HG03103 (cell line): ENCODE data around the gene ABHD12B.

Experiments
- ATAC-seq: cut with Tn5 transposase; IDR thresholded peaks from one replicate; pipeline ENCODE4 v1.9.1; 2021; ENCODE audit warnings: low read depth; ENCODE audit not compliant: unreplicated experiment

ABHD12B gene

DNA sequence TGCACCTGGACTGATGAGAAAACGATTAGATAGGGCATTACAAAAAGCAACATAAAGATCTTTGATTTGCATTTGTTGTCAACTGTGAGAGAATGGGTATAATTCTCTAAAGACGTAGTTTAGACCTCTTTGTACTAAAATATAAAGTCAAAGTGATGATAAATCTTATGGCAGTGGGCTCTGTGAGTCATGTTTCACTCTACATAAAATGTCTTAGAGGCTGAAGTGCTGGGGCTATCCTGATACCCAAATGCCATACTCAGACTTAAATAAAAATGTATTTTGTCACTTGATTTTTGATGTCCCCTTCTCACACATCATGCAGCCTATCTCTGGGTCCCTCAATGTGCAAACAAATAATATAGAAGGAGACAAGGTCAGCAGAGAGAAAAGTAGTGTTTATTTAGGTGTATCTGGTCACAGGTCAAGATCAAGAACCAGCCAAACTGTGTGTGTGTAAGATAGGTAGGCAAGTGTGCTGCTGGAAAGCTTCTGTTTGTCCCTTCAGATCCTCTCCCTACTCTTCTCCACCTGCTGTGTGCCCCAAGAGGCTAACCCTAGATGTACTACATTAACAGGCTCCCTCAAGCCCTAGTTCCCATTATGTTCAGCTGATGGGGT lies 33.9 kb upstream of the ABHD12B start:
- no peak for ATAC-seq

DNA sequence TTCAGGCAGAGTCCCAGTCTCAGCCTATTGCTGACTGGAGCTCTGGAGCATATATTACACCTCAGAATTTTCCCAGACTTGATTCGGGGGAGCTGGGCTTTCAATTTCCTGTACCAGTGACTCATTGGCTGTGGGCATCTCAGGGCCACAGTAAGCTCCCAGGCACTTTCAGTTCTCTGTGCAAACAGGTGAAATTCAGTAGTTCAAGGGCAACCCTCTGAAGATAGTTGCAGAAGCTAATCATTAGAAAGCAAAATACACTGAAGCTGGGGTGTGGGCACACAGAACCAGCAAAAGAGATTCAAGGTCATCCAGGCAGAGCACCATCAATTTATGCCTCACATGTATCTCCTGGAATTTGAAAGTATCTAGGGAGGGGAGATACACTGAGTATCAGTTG lies 32.8 kb upstream of the ABHD12B start:
- ATAC-seq: no peak

DNA sequence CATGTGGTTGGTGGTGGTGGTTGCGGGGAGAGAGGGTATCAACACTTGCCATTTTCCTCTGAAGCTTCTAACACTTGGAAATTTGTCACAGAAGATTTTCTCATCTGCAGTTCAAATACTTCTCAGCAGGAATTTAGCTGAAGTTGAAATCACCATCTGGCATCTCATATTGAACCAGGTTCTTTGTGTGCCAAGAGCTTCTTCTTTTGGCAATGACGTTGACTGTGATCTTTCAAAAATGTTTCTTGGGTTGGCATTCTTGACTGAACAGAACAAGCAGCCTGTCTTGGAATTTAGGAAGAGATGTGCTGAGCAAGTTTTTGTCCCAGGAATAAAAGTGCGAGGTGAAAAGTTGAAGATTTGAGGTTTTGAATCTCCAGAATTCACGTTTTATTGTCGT lies 32.2 kb upstream of the ABHD12B start:
- no peak for ATAC-seq

DNA sequence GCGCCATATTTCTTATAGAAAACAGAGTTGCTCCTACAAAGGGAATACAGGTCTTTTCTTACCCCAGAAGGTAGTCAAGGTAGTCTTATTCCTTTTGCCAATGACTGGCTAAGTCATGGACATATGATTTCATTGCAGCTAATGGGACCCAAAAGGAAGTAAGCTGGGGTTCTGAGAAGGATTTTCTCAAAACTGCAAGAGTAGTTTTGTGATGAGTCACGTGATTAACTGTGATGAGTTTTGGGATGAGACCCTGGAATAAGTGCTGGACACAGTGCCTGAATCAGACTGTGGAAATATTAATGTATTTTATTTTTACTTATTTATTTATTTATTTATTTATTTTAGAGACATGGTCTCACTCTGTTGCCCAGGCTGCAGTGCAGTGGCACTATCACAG lies 27.5 kb upstream of the ABHD12B start:
- ATAC-seq: no peak

DNA sequence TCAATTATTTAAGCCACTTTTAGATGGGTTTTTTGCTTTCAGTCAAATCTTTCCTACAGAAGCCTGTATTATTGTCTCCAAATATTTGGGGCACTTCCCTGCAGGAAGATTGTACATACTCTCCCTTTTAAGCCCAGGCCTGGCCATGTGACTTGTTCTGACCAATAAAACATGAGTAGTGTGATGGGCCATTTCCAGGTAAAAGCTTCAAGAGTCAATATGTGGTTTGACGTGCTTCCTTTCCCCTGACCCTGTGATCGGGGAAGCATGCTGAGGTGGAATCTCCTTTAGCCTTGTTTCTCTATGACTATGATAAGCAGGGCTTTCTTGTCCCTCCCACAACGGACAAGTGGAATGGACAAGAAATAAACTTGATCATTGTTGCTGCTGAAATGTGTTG lies 26.7 kb upstream of the ABHD12B start:
- ATAC-seq: no peak

DNA sequence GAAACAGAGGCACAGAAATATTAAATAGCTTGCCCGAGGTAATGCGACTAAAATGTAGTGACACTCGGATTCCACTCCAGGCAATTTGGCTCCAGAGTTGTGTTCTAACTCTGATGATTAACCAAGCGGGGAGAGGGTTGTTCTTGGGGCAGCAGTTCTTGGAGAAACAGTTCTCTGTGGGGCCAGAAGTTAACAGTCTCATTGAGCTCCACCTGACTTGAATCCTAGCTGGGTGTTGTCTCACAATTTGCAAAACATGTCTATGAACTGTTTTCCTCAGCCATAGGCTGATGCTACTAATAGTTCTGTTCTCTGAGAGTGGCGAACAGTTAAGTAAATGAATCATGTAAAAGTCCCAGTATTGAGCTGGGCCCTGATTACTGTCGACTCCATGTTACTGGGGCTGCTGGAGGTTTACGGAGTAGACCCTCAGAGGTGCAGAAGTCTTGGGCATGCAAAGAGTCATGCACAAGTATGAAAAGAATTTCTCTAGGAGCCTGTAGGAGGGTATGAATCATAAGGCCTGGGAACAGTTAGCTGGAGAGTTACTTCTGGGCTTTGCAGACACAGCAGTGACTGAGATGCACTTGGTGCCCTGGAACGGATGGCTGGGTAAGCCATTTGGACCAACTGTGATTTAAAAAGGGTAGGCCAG lies 25.5 kb upstream of the ABHD12B start:
- no peak for ATAC-seq

DNA sequence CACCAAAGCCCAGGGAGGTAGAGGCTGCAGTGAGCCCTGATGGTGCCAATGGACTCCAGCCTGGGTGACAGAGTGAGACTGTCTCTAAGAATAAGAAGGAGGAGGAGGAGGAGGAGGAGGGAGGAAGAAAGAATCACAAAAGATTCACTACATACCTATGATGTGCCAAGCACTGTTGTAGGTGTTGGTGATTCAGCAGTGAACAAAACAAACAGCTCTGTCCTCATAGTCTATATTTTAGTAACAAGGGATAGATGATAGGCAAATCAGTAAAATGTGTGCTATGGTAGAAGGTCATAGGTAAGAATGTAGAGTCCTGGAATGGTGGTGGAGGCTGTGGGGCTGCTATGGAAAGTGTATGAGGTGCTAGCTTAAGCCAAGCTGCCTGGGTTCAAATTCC lies 18.0 kb upstream of the ABHD12B start:
- no peak for ATAC-seq

DNA sequence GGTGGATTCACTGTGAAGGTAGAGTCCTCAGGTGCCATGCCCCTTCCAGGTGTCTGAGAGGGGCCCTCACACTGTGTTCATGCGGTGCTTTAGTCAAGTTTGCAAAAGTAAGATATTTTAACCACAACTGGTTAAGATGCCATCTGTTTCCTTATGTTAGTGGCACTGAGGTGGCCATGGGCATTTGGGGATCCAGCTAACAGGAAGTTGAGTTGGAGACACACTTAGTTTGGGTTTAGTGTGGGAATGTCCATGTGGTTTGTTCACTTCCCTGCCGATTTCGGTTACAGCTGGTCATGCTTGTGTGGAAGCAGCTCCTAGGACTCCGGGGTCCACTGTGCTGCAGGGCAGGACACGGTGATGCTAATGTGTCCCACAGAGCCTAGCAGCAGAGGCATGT lies 17.3 kb upstream of the ABHD12B start:
- ATAC-seq: no peak

DNA sequence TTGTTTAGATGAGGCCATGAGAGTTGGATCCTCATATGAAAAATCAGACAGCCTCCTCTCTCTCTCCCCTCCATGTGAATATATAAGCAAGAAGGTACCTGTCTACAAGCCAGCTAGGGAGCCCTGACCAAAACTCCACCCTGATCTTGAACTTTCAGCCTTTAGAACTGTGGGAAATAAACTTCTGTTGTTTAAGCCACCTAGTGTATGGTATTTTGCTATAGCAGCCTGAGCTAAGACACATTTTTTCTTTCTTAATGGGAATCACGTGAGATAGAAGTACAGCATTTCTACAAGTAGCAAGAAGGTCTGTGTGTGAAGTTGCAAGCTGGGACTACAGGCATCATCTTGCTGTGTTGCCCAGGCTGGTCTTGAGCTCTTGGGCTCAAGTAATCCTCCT lies 16.3 kb upstream of the ABHD12B start:
- no peak for ATAC-seq

DNA sequence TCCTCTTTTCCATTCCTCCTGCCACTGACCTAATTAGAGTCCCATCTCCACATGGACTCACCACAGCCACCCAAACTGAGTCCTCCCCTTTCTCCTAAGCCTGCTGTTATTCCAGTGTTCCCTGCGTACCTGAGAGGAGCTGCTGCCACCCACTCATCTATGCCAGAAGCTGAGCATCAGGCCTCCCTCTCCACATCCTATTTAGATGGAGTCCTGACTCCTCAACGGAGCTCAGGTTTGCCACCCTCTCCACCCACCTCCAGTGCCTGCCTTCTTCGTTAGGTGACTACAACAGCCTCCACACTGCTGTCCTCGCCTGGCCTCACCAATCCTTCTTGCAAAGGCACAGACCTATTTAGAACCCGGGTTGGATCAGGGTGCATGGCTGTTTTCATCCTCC lies 15.2 kb upstream of the ABHD12B start:
- no peak for ATAC-seq

DNA sequence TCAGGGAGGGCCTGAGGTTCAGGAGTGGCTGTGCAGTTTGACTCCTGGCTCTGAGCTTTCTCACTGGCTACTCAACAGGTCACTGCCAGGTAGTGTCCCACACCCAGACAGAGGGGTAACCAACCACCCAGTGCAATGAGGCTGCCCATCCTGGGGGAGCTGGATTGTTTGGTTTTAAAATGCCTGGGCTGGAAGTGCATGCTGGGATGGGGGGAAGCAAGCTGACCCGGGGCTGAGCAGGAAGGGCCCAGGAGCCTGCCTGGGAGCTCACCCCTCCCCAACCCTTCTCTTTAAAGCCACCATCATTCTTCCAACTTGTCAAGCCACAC lies 12.6 kb upstream of the ABHD12B start:
- no peak for ATAC-seq

DNA sequence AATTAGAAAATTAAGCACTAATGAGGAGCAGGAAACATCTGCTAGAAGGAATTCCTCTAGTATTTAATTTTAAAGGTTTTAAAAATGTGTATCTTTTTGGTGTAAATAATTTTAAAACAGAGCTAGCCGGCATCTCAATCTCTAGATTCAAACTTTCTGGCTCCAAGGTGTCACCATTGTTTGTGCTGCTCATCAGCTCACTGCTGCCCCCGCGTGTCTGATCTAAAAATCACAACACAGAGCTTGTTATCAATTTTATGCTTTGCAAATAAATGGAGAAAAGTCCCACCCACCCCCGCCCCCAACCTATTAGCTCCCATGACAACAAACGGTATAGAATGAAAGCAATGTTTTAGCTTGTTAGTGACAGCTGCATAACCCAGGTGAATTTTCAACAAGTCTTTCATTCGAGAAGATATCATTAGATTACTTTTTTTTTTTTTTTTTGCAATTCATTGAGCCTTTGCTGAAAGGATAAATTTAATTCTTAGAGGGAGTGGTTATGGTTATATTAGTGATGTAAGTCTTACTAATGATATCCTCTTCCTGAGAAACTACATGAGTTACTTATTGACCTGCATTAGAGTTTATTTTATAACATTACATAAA lies 11.3 kb upstream of the ABHD12B start:
- no peak for ATAC-seq

DNA sequence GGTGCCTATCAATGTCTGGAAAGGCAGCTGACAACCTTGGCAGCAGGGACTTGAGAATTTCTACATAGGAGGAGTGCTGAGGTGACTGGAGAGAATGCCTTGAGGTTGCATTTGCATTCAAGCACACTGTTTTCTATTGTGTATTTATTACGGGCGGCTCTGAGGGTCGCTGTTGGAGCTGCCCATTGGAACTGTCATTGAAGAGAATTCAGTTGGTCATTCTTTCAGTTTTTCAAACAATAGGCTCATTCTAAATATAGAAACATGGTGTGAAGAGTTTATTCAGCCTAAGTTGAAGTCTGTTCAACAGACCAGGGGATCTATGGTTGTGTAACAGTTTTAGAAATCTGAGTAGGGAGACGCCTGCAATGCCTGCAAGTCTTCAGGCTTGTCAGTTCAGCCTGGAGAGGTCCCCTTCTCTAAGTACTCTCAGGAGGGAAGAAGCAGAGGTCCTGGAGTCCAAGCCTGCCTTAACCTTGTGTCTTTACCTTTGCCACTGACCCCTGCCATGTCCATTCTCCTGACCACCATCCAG lies 9.8 kb upstream of the ABHD12B start:
- no peak for ATAC-seq

DNA sequence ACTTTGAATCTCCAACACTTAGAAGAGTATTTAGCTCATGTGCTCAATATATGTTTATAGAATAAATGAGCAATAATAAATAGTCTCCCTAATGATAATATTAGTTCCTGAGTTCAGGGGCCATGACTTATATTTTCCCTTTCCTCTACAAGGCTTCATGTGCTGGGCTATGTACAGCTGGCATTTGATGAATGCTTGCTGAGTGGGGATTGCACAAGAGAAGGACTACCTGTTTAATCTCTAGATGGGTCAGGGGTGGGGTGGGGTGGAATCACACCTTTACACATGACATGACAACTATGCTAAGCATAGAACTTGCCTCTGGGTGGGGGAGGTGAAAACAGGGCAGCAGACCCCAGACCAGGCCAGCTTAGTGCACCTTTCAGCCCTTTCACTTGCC lies 7.6 kb upstream of the ABHD12B start:
- no peak for ATAC-seq

DNA sequence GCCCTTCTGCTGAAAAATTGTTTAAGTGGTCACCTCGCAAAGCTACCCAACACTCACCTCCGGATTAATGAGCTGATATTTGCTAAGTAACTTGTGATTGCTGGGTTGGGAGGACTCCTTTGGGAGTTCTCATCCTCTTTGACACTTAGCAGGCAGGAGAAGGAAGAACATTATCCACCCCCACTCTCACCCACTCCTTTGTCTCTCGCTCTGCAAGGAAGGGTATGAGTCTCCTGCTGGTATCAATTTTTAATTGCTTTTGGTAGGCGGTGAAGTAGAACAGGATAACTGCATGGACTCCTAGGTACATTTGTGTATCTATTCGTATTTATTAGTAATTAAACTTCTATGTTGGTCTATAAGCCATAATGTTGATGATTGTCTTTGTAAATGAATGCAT lies 6.9 kb upstream of the ABHD12B start:
- ATAC-seq: no peak

DNA sequence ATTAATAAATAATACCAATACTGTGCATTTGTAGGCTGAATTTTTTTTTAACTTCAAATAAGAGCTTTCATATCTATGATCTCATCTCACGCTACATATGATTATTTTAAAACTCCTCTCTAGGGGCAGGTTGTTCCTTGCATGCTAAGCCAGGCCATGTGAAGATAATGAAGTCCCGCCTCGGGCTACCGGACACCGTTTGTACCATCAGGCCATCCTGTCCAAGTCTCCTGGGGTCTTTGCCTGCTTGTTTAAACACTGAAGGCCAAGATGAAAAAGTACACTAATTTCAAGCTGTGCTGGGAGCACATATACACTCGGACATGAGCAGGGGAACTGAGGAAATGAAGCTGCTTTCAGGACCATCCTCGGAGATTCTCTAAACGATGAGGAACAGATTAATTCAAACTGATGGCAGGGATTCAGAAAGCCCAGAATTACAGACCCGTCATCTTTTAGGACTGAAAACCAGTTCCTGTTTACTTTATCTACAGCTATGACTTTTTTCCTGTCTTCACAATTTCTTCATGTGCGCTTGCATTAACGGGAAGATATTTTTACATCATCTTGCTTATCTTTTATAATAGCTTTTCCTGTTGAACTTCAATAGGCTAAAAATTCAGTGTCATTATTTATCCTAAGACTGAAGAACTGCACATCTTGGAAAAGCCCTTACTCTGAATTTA lies 6.3 kb upstream of the ABHD12B start:
- ATAC-seq: no peak

DNA sequence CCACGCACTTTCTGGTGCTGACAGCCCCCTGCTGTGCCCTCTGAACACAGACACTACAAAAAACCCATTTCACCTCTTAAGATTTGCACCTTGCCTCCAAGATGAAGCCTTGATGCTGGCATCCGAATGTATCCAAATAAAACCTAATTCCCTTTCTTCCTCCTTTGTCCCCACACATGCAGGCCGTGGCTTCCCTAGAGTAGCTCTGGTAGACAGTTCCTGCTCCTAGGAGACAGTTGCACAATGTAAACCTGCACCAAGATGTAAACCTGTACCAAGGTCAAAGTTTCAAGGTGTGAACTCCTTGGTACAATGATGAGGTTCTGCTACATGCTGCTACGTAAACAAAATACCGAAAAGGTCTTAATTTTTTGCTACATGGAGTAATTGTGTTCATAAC lies 625 bp upstream of the ABHD12B start:
- no peak for ATAC-seq

DNA sequence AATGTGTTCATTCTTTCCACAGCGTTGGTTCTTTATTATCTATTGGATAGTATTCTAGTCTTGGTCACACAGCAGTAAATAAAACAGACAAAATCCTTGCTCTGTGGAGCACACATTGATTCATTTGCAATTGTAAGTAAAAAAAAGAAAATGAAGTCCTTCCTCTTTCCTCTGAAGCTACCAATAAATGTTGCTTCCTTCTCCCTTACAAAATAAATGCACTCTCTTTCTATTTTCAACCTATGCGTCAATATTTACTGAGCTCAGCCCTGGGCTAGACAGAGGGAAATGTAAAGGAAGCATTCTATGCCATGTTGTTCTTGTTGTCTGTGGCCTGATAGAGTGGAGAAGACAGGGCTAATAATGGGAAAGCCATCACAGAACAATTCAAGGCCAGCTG lies 2.9 kb downstream of the ABHD12B start:
- ATAC-seq: no peak

DNA sequence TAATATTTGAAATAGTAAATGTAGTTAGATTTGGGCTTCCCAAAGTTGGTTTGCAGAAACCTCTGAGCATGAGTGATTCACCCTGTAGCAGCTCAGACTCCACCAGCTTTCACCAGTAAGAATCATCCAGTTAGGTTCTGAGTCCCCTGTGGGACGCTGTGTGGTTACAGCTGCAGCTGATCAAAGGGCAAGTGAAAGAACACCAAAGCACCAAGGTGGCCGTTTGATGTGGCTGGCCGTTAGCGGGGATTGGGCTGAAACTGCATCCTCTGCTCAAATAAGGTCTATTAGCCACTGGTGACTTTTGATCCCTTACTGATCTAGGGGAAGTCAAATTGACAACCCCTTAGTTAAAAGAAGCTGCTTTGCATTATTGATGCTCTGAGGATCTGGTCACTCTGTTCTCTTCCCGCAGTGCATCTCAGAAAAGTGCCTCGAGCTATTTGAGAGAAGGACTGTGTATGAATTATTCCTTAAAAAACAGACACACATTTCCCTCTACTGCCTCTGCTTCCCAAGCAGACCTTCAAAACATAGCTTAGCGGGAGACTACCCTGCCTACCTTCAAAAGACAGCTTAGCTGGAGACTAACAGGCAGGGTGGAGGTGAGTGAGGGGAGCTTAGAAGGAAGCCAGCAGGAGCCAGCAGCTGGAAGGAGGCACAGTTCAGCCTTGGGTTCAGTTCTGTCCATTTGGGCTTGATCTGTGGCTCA lies 3.7 kb downstream of the ABHD12B start:
- peak; percentile 95 for ATAC-seq

DNA sequence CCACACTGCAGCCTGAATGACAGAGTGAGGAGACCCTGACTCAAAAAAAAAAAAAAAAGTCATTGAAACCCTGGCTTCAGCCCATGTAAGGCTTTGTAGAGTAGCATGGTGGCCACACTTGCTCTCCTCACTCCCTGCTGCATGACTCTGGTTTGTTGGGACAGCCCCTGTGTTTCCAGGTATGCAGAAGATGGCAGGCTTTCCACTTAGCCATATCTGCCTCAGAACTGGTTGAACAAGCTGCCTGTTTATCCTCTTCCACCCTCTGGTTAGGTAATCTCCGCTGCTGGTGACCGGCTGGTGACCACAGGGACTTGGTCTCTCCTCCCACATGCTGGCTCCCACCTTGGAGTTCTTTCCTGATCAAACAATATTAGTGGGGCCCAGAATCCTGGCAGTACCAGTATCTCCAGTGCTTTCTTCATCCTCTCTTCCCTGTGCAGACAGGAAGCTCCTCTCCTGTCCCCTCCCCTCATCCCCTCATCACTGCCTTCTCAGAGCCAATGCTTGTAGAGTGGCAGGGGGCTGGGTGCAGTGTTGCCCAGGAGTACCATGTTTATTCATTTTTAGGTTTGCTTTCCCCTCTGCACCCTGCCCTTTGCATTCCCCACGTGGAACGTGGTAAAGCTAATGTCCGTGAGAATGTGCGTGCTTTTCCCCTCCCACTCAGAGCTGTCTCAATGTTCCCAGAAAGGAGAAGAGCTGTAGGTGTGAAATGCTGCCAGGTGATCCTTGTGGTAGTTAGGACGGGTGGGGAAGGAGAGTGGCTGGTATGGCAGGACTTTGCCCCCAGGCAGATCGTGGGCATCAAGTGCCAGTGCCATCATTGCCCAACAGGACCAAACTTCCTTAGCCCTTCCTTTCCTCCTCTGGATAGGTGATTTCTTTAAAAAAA lies 11.3 kb downstream of the ABHD12B start:
- no peak for ATAC-seq
